Activated CD4-positive, alpha-beta T cell treated with anti-CD3 and anti-CD28 coated beads for 1 hour (primary cell): ENCODE results near the gene CTRB1.
"Not testable (repeated sequence)": the region's sequence is repeated elsewhere in the genome, so short reads cannot be mapped to it uniquely, and the experiment has no call there.

ENCODE experiments used
- DNase-seq: peaks from one replicate; pipeline ENCODE4 v3.0.0-alpha.2; 2020

CTRB1 gene

DNA sequence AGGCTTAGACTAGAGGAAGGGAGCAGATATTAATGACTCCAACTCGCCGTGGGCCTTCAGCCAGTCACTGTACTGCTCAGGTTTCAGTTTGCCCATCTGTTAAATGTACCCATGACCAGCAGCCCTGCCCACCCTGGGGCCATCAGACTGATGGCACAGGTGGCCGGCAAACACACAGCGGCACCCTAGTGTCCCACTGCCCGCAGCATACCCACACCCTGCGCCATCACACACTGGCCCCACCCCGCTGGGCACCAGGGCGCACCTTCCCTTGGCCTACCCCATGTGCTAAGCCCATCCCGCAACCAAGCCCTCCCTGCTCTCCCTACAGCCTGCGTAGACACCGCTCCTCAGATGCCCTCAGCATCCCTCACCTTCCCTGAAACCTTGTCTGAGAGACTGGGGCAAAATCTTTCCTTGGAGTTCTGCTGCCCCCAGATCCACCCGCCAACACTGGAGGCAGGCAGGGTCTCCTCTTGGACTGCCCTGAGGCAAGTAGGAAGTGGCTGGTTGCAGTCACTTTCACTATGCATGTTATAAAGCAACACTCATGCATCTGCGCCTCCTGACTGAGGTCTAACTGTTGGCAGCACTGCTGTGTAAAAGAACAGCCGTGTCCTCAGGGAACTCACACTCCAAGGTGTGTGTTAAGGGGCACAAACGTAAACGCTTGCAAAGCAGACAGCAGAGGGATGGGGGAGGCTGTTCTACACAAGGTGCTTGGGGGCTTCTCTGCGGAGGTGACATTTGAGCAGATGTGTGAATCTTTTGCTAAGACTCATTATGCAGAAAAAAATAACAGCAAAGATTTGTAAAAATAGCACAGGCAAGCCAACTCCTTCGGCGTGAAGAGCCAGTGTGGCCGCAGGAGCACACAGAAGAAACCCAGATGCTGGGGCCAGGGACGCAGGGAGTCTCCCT is 39.4 kb downstream of the CTRB1 start:
- no peak for DNase-seq

DNA sequence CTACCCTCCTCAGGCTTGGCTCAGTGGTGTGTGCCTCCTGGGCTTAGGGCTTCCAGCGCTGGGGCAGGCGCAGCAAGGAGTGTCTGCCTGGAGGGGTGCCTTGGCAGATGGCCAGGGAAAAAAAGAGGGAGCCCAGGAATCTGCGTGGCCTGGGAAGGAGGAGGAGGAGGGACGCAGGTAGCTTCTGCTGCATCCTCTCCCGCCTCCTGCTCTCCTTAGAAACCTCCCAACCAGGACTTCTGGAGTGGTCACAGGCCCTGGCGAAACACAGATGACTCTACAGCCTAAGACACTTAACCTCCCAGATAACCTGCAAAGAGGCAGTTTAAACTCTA is 40.0 kb downstream of the CTRB1 start:
- no peak for DNase-seq

DNA sequence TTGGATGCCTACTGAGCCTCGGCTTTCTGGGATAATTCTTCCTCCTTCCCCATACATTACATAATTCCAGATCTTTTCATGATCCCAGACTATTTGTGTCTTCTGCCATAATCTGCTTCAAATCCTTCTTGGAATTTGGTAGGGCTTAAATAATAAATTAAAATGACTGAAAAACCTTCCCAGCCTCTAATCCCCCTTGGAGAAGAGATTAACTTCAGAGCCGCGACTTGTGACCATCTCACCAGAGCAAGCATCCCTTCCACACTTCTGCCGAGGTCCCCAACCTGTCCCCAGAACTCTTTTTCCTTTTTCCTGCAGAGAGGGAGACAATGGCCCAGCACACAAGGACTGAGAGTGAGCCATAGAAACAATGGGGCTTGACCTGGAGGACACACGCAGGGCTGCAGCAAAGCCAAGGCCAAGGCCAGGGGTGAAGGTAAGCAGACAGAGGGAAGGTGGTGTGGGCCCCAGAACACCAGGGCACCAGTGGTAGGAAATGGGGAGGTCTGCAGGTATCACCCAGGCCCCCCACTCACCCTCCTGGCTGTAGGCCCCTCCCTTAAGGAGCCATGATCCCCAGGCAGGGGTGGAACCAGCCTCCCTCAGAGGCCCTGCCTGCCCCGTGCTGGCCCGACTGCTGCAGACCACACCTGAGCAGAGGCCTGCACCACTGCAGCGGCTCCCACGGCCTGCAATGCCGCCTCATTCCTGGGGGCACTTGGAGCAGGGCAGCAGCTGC is 42.2 kb downstream of the CTRB1 start:
- no peak for DNase-seq

DNA sequence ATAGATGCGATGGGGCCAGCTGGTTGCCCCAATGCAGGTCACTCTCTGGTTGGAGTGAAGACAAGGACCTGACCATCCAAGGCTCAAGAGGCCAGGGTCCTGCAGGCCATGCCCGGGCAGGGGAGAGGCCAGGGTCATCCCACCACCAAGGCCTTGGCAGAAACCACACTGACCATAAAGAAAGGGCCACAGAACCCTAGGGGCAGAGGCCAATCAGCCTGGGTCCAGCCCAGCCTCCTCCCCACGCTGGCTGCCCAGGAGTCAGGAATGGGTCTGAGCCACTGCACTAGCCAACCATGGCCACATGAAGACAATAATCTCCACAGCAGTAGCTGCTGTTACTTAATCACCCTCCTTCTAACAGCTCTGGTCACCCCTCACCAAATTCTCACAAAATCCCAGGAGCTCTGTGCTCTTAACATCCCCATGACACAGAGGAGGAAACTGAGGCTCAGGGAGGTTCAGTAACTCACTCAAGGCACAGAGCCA is 42.8 kb downstream of the CTRB1 start:
- DNase-seq = no peak

DNA sequence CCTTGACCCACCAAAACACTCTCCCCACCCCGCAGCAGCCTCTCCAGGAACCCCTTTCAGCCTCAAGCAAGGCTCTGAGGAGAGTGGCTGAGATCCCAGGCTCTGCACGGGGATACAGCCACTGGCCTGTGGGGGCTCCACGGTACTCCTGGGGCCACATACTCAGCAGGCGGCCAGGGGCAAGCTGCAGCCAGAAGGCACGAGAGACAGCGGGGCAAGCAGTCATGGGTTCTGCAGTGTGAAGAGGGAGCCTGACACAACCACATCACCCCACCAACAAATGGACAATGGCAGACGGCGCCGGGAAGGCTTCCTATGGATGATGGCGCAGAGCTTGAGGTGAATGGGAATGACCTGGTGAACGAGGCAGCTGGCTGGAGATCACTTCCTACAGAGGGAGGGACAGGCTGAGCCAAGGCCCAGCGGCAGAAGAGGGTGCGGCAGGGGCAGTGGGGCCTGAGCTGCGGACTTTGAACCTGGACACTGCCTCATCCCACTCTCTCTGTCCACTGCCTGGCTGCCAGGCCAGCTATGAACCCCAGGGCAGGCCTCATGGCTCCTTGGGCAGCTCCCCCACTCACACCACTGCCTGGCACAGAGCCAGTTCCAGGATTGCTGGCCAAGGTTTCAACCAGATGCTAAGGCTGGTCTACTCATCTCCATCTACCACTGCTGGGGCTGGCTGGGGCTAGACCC is 43.5 kb downstream of the CTRB1 start:
- no peak for DNase-seq

DNA sequence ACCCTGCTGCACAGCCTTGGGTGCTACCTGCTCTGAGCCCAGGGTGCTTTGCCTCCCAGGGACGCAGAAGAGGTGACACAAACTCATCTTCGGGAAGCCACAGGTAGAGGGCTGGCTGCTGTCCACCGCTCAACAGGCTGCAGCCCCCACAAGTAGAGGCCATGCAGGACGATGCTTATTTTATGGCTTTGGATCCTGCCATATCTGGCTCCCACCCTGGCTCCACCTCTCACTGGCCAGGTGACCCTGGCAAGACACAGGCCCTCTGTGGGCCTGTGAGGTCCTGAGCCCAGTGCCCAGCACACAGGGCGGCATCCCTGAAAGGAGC is 44.0 kb downstream of the CTRB1 start:
- no peak for DNase-seq

DNA sequence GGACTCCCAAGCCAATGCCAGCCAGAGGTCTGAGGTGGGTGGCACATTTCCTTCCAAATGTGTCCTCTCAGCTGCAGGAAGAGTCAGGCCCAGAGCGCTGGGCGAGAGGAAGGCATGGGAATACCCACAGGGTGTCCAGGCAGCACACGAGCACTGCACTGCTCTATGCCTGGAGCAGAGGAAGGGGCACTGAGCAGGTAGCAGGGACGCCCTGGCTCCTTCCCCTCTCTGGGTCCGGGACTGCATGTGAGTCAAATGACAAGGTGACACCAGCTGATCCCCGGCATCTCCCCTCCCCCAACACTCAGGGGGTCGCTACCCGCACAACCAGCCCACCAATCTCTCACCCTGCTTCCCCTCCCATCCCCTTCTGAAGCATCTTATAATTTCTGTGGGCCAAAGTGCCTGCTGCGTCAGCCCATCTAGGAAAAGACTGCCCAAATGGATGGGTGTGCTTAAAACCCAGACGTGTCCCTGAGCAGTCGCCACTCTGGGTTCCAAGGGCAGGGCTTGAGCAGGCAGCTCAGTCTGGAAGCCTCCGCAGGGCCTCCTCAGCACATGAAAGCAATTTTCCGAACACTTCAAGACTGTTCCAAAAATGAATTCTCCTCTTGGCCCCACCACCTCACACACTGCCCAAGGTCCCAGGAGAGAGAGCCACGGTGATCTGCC is 44.6 kb downstream of the CTRB1 start:
- DNase-seq = no peak

DNA sequence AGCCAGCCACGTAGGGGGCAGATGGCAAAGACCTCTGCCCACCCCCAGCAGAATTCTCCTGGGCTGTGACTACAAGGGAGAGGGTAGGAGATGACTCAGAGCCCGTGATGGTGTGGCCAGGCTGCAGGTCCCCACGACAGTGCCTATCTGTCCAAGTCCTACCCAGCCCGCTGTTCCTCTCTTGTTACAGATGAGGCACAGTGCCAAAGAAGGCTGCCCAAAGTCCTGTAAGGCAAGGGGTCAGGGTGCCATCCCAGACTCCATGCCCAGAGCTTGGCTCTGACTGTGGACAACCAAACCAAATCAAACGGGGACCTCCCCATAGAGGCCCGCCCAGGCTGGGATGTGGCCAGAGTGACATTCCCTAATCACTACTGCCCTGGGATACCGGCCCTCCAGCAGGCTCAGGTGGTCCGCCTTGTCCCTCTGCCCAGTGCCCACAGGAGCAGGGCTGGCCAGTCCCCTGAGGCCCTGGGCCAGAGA is 45.2 kb downstream of the CTRB1 start:
- no peak for DNase-seq

DNA sequence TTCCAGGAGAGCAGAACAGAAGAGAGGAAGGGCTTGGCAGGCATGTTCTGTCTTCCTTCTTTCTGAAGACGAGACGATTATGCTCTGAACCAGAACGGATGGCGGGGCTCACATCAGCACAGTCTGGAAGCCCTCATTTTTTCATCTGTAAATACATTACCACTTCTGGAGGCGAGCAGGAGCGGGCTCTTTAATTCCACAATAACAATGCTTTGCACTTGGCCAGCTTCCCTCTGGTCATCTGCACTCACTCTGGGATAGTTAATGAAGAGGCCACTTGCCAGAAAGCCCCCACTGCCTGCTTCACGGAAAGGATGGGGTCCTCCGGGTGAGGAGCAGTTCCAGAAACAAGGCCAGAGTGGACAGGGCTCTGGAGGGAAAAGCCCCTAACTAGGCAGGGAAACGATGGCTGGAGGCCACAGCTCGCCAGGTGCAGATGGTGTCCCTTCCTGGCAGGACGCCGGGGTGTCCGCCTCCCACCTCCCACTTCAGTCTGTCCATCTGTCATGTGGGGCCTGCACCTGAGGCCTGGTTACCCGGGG is 45.7 kb downstream of the CTRB1 start:
- no peak for DNase-seq

DNA sequence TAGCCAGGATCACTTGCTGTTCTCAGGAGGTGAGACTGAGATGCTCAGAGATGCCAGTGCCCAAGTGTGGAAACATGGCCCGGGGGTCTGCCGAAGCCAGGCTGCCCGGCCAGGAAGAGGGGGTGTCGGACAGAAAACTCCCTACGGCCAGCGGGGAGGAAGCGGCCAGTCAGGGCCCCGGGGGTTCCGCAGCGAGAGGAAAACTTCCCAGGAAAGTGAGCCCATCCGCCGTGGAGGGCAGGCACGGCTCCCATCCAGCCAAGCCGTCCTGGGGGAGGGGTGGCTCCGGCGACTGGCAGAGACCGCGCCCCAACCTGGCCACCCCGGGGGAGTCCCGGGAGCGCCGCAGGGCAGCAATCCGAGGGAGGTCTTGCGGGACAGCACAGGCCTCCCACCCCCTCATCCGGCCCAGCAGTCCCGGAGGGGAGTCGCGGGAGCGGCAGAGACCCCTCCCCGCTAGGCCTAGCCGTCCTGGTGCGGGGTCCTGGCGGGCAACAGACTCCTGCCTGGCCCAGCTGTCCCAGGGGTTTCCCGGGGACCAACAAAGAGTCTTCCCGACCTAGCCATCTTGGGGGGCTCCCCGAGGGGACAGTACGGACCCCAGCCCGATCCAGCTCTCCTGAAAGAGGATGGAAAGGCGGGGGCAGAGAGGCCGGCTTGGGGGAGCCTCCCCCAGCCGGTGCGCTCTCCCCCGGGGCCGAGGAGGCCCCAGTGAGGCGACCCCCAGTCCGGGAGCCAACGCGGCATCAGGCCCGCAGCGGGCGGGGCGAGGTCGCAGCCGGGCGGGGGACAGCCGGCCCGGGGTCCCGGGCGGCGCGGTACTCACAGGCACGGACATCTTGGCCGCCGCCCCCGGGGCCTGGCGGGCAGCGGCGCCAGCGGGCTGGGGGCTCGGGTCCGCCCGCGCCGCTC is 46.5 kb downstream of the CTRB1 start:
- DNase-seq = no peak

DNA sequence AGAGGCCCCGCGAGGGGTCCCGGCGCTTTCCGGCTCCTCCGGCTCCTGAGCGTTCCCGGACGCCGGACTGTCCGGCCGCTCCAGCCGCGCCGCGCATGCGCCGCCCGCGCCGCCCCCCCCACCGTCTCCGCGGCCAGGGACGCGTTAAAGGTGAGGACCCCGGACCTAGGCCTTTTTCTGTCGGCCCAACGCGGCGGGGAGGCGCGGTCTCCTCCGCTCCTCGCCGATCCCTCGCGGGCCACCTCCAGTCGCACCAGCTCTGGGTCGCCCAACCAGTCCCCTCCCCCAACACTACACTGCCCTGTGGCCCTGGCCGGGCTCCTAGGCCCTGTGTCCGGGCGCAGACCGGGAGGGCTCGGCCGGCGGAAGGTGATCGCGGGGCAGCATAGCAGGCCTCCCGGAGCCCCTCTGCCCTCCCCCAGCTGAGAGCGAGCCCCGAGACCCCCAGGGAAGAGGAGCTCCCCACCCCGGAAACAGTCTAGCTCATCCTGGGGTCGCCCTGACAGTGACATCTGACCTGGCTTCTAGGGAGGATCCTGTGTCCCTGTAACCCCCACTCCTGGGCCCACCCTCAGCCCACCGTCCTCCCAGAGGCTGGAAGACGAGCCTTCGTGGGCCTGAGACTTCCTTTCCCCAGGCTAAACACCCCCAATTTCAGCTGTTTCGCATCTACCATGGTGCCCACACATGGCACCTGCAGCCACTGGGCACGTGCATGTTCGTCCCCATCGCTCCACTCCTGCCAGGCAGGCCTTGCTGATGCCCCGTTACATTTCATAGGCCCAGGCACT is 47.3 kb downstream of the CTRB1 start:
- no peak for DNase-seq

DNA sequence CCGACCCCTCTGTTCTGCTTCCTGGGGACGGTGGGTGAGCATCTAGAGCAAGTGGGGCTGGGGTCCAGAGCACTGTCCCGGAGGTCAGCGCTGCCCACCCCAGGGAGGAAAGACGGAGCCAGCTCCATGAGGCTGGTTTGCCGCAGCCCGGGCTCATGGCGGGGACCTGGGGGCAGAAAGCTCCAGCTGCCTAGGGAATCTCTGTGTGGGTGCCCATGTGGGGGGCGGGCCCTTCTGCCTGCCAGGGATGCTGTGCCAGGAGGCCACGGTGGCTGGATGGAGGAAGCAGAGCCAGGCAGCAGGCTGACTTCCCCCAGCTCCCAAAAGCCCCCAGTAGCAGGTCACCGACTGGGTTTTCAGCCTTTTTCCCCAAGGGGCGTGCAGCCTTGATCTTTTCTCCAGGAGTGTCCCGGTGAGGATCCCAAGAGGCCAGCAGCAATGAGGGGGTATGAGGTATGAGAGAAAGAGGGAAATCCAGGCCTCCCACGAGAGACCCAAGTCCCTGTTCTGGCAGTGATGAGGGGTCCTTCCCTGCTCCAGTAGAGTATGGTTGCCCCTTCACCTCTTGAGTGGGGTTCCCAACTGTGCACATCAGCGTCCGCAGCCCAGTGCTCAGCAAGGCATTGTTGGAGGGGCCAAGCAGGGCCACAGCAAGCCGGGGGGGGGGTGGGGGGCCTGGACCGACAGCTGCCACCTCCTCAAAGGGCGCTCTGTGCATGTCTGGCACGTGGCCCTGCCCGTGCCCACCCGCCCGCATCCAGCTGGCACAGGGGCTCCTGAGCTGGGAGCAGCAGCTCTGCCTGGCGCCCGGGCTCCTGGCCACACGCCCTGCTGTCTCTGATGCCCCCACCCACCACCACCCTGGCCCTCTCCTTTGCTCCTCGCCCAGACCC is 48.2 kb downstream of the CTRB1 start:
- no peak for DNase-seq

DNA sequence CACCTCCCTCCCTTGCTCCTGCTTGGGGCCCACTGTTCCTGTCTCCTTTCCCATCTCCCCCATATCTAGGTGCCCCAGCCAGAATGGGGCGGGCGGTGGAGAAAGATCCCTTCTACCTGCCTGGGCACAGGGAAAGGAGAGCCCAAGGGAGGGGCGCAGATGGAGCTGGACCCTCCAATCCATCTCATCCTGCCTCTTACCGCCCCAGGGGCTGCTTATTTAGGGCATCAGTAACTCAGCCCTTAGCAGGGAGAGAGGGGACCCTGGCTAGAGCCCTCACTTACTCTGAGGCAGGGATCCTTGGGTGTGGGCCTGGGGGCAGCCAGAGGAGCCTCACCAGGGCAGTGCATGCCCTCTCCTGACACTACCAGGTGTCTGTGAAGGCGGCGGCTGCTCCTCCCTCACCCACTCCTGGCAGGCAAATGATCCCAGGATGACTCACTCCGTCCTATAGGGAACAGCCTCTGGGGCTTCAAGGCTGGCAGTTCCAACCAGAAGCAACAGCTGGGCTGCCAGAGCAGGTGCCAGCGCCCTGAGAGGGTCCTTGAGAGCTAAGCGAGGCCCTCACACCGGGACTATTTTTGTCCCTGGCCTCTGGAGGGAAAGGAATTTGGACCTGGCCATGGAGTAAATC is 49.0 kb downstream of the CTRB1 start:
- no peak for DNase-seq

DNA sequence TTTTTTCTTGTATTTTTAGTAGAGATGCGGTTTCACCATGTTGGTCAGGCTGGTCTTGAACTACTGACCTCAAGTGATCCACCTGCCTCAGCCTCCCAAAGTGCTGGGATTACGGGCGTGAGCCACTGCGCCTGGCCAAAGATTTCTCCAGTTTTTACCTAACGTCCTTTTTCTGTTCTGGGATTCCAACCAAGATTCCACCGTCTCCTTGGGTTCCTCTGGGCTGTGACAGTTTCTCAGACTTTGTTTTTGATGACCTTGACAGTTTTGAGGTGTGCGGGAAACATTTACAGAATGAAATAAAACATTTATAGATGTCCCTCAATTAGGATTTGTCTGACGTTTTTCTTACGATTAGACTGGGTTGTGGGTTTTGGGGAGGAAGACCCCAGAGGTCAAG is 50.6 kb downstream of the CTRB1 start:
- not testable (repeated sequence) for DNase-seq

DNA sequence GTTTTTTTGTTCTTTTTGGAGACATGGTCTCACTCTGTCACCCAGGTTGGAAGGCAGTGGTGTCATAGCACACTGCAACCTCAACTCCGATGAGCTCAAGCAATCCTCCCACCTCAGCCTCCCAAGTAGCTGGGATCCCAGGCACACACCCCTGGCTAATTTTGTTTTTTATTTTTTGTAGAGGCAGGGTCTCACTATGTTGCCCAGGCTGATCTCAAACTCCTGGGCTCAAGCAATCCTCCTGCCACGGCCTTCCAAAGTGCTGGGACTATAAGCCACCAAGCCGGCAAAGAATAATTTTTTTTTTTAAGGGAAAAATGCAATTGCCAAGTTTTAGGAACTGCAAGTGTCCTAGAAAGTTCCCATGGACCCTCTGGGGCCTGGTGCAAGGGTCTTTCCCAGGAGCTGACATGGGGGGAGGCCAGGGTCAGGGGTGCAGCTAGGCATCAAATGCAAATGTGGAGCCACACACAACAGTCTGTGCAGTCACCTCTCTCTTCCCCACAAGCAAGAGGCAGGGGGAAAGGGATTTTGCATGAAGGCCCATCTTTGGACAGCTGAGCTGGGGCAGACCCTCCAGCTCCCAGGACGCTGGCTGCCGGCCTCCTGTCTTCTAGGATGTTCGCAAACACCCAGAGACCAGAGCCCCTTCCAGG is 52.8 kb downstream of the CTRB1 start:
- DNase-seq = no peak

DNA sequence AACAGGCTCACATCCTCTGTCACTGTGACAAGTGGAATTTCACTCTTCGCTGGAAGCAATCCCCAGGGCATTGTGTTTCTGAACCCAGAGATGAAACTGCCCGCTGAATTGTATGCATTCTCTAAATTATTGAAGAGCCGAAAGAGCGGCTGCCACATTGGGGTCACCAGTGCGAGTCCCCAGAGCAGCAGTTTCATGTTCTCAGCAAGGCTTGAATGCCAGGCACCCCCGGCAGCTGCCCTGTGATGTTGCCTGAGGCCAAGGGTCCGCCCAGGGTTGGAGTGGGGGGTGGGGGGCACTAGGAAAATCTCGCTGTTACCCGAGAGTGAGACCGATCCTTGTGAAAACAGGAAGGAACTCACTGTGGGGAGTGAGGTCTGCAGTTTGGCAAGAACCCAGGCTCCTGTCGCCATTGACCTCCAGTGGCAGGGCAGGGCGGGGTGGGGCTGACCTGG is 53.3 kb downstream of the CTRB1 start:
- DNase-seq = no peak

DNA sequence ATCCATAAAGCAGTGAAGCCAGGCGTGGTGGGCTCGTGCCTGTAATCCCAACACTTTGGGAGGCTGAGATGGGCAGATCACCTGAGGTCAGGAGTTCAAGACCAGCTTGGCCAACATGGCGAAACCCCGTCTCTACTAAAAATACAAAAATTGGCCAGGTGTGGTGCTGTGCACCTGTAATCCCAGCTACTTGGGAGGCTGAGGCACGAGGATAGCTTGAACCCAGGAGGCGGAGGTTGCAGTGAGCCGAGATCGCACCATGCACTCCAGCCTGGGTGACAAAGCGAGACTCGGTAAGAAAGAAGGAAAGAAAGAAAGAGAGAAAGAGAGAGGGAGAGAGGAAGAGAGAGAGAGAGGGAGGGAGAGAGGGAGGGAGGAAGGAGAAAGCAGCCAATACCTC is 53.8 kb downstream of the CTRB1 start:
- not testable (repeated sequence) for DNase-seq
